Measurements from ENCODE around the gene BMPER.

BMPER gene

GRCh38 chr7:33905389-33906032, at the start of gene BMPER:
BMPER (plus strand) TSS chr7:33905539; CDS start chr7:33905614, 75 bp downstream.
- DNase-seq (ENCODE audit: low read depth), result peak; percentile 9

DNA sequence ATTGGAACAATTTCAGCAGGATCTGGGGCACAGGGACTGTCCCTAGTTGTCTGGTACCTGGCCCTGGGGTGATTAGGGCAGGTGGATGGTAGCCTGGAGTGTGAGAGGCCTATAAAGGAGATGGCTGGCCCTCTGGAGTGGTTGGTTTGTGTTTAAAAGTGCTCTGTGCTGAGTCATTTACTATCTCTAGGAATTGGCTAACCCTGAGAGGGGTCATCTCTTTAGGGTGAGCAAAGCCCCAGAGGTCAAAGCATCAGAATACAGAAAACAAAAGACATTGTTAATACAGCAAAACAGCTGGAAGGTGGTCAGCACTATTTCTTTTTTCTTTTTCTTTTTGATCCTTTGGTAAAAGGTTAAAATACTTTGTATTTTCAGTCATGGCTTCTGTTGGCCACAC, 43.4 kb upstream of the BMPER start:
- no peak for DNase-seq (ENCODE audit: low read depth)

GRCh38 chr7:33862946-33863814, 42.2 kb upstream of the BMPER start:
- no peak for DNase-seq (ENCODE audit: low read depth)

GRCh38 chr7:33868166-33868565, 37.2 kb upstream of the BMPER start:
- peak; percentile 64 for DNase-seq (ENCODE audit: low read depth)

DNA sequence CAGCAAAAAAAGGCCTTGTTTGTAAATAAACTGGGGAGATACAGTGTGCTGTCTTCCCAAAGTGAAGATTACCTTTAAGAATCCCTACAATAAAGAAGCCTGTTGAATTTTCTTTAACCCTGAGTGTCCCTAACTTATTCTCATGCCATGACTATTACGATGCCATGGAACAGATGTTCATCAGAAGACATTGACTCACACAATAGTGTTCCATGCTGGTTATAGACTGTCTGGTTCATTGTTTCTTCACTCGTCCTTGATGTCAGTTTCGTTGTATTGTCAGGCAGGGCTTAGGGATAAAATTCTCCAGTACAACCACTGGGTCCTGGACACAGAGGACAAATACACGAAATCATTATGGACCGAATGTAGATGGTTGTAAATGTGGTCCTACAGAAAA, 36.2 kb upstream of the BMPER start:
- DNase-seq (ENCODE audit: low read depth), result no peak

DNA sequence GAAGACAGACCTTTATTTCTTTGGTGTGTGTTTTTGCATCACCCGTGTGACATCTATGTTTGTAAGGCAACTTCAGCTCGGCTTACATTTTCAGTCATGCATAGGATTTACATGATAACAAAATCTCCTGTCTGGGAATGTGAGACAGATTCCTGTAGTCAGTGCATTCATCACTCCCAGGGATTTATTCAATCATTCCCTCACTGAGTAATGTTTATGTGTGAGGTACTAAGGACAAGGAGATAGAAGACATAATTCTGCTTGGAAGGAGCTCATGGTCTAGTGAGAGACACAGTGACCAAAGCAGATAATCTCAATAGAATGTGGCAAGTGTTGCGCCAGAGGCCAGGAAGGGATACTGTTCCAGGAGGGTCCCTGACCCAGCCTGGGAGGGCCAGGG, 35.2 kb upstream of the BMPER start:
- peak; percentile 92 for DNase-seq (ENCODE audit: low read depth)

GRCh38 chr7:33872870-33873269, 32.5 kb upstream of the BMPER start:
- DNase-seq (ENCODE audit: low read depth), result peak; percentile 35

DNA sequence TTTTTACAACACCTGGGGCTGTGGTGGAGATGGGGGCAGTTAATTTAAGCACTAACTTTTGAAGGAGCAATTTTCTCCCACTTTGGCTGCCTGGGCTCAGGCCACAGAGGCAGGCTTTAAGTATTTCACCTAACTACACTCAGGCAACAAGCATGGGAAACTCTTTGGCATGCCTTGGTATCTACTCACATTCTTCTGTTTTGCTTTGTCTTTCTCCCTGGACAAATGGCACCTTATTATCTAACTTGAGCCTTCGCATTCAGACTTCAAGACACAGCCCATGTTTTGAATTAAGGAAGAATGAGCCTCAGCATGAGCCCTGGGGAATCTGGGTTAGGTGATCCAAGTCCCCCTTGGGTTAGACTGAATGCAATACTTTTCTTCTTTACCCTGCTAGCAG, 31.8 kb upstream of the BMPER start:
- DNase-seq (ENCODE audit: low read depth), result no peak

DNA sequence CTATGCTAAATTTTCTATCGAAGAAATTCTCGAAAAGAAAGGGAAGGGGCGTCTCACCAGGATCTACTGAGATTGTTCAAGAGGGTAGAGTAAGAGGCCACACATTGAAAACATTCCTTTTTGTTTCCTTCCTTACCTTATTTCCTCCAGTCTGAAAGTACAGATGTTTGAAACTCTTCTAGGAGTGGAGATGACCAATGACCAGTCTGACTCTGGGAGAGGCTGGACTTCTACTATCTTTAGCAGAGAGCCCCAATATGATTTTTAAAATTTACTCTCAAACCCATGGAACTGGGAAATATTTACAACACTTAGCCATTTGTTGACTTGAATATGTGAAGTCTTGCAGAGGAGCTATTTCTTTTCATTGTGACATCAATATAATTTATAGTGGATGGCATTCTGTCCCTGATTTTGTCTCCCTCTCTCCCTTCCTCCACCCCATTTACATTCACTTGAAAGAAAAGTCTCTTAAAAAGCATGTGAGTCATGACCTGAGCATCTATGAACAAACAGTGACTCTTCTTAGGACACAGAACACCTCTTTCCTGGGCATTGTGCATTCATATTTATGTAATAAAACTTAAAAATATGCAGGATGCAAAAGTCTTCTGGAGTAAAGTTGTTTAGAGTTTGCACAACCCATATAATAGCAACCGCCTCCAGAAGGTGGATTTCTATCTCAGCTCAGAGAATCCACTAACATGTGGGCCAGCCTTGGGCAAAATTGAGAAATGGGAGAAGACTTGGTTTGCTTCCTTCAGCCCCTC, 31.2 kb upstream of the BMPER start:
- DNase-seq (ENCODE audit: low read depth), result peak; percentile 71

DNA sequence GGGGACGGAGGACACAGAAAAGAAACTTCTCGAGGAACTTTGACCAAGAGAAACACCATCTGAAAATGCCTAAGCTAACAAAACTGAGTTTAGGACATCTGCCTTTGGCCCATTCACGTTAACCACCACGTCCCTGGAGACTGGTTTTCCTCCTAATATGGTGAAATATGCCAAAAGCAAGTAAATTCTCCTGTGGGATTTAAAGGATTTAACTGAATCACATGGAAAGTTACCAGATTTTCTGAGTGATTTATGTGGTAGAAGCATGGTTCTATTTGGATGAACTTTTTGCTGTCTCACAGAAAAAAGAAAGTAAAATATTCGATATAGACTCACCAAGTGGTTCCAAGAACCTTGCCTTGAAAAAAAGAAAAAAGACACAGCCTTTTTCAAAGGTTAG, 30.4 kb upstream of the BMPER start:
- DNase-seq (ENCODE audit: low read depth), result peak; percentile 75

GRCh38 chr7:33876596-33877274, 28.6 kb upstream of the BMPER start:
- DNase-seq (ENCODE audit: low read depth), result no peak

DNA sequence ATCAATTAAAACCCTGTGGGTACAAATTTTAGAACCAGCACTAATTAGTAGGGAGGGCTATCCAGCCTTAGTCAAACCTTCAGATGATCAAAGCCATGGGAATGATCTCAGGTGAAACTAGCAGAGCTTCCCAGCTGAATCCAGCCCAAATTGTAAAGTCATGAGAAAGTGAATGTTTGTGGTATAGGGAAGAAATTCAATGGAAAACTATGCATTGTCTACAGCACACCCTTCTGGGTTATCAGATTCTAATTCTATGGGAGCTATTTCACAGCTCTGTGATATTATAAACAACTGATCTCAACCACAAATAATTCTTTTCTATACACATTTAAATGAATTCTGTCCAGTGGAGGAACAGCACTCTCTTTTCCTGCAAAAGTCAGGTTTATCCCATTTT, 24.6 kb upstream of the BMPER start:
- no peak for DNase-seq (ENCODE audit: low read depth)

GRCh38 chr7:33881316-33881715, 24.0 kb upstream of the BMPER start:
- no peak for DNase-seq (ENCODE audit: low read depth)

- no peak for DNase-seq (ENCODE audit: low read depth)
Observed at GRCh38 chr7:33882040-33882837, 23.1 kb upstream of the BMPER start.

GRCh38 chr7:33882950-33883670, 22.2 kb upstream of the BMPER start:
- no peak for DNase-seq (ENCODE audit: low read depth)

GRCh38 chr7:33883671-33883965, 21.7 kb upstream of the BMPER start:
- no peak for DNase-seq (ENCODE audit: low read depth)

GRCh38 chr7:33885290-33886148, 19.8 kb upstream of the BMPER start:
- DNase-seq (ENCODE audit: low read depth), result no peak

DNA sequence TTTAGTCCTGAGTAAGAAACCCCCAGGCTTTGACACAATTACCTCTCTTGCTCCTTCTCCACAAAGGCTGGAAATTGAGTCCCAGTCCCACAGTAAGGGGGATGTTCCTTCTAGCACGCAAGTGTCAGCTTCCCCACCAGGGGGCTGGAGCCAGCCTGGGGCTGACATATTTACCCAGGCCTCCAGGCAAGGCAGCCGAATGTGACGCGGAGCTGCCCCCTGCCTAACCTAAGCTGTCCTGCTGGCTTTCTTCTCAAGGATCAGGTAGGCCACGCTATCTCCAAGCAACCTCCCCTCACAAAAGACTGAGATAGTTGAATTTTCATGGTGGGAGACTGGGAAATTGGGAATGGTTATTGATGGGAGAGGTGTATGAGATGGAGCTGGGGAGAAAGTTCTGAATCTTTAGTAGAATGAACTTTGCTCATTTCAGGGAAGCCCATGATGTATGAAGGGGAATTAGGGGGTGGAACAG, 19.2 kb upstream of the BMPER start:
- no peak for DNase-seq (ENCODE audit: low read depth)

DNA sequence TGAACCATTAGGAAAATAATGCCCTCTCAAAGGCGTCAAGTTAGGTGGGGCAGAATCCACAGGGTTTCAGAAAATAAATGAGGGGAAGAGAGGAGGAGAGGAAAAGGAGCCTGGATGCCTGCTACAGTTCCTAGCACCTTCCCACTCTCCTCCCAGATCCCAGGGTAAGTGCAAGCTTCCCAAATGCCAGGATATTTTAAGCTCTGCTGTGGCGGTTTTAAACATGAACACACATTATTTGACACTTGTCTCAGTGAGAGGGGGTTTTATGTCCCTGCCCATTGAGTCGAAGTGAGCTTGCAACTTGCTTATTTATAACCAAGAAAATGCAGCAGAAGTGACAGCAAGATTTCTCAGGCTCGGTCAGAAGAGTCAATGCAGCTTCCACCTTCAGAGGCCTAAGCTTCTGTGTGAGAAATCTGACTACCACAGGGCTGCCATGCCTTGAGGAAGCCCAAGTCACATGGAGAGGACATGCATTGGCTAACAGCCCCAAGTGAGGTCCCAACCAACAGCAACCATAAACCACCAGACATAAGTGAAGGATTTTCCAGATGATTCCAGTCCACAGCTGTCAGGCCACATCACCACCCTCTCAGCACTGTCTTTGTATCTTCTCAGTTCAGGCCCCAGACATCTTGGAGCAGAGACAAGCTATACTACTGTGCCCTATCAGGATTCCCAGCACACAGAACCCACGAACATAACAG, 17.9 kb upstream of the BMPER start:
- no peak for DNase-seq (ENCODE audit: low read depth)

Measured in amniotic epithelial cell (primary cell).